HK-2 (cell line): Measurements from ENCODE around the gene CCDC116.
A peak's percentile ranks its signal among the peaks of the same experiment; 100 is the strongest.
"Not testable (repeated sequence)": the region's sequence is repeated elsewhere in the genome, so short reads cannot be mapped to it uniquely, and the experiment has no call there.

Source experiments
- DNase-seq: peaks from one replicate; pipeline ENCODE4 v3.0.0-alpha.2; 2018; ENCODE audit not compliant: unreplicated experiment

The CCDC116 gene

DNA sequence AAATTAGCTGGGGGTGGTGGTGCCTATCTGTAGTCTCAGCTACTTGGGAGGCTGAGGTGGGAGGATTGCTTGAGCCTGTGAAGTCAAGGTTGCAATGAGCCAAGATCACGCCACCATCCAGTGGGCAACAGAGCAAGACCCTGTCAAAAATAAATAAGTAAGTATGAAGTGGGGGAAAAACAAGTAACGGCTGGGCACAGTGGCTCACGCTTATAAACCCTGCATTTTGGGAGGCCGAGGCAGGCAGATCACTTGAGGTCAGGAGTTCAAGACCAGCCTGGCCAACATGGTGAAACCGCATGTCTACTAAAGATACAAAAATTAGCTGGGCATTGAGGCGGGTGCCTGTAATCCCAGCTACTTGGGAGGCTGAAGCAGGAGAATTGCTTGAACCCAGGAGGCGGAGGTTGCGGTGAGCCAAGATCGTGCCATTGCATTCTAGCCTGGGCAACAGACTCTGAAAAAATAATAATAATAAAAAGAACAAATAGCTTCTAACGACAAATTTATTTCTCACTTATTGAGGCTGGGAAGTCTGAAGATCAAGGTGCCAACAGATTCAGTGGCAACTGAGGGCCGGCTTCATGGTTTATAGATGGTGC lies 22.9 kb upstream of the CCDC116 start:
- DNase-seq = not testable (repeated sequence)

DNA sequence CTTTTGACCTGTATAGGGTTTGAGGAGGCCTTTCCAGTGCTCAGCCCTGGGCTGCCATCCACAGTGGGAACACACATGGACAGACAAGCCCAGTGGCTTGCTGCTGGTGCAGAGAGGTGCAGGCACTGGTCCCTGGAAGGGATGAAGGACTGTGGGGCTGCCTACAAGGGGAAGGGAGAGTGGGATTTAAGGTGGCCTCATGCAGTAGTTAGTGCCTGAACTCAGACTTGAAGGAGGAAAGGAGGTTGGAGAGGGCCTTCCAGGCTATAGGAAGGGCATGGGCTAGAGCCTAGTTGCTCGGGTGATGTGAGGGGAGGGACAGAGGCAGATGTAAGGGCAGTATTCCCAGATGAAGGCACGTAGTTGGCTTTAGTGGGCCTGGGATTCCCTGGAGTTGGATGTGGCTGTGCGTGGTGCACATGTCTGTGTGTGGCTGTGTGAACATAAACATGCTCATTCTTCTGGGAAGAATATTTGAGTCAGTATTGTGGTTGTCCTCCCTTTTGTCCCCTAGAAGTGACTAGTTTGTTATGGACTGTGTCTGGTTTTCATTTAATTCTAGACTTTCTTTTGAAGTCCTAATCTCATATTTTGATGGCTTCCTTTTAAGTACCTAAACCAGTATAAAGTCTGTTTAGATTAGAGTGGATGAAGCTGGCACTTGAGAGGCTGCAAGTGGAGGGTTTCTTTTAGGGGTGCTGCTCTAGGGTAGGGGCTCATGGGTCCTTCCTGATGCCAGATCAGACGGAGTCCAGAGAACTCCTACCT lies 21.2 kb upstream of the CCDC116 start:
- DNase-seq = no peak

DNA sequence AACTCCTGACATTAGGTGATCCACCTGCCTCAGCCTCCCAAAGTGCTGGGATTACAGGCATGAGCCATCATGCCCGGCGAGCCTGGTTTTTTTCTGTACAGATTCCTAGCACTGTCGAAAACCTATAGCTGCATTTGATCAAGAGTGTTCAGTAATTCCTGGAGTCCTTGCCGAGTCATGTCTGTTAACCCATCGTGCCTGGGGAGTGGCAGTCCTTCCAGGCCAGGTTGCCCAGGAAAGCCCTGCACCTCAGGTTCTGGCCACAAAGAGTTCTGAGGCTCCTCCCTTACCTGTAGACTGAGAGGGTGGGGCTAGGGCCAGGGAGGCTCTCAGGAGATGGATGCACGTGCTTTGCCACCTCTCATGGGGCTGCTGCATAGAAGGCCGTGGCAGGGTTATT lies 19.7 kb upstream of the CCDC116 start:
- no peak for DNase-seq

DNA sequence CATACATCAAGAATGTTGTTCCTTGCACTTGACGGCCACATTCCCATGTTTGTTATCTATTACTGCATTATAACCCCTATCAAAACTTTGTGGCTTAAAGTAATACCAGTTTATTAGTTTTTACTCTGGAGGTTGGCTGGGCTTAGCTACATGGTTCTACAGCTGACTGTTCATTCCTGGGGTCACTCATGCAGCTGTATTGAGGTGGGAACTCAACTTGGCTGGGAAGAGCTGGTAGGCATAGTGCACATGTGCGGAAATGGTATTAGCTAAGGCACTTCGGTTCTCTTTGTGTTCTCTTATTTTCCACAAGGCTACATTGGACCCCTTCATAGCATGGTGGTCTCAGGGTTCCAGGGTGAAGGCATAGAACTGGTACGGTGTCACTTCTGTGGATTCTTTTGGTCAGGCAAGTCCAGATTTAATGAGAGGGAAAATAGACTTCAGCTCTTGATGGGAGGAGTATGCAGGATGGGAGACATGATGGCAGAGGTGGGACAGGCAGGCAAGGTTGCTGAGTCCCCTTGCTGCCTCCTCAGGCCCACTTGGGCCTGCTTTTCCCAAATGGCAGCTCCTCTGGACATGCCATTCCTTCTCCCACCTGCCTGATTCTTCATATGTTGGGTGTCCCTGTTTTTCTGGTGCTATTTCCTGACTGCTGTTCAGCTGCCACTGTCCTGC lies 18.9 kb upstream of the CCDC116 start:
- DNase-seq = no peak

DNA sequence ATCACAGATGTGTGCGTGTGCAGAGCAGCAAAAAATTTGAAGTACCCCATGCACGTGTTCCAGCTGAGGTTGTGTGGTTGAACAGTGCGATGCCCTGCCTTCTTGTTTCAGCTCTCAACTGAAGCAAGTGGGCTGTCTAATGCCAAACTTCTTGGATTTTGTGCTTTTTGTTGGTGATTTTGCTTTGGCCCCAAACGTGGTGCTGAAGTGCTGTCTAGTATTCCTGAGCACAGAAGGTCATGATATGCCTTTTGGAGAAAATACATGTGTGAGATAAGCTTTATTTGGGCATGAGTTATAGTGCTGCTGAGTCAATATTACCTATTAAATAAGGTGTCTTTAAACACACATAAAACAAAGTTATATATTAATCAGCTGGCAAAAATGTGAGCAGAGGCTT lies 16.8 kb upstream of the CCDC116 start:
- no peak for DNase-seq

DNA sequence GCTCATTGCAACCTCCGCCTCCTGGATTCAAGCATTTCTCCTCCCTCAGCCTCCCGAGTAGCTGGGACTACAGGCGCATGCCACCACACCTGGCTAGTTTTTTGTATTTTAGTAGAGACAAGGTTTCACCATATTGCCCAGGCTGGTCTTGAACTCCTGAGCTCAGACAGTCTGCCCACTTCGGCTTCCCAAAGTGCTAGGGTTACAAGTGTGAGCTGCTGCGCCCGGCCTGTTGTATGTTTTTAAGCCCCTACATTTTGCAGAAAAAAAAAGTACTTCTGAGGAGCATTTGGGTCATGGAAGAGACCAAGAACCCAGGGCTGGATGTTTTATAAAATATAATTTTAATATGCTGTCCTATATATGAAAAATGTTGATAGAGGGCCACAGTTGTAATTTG lies 15.2 kb upstream of the CCDC116 start:
- not testable (repeated sequence) for DNase-seq

DNA sequence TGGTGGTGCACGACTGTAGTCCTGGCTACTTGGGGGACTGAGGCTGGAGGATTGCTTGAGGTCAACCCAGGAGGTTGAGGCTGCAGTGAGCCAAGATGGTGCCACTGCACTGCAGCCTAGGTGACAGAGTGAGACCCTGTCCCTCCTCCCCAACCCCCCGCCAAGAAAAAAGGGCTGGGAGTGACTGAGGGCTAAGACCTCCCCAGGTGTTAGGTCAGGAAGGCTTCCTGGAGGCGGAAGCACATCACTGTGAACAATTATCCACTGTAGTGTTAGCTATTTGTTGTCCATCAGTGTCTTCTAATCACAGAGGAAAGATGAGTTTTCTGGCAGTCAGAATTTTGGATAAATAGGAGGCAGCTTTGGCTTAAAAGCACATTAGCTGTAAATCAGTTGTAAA lies 11.5 kb upstream of the CCDC116 start:
- DNase-seq = no peak

DNA sequence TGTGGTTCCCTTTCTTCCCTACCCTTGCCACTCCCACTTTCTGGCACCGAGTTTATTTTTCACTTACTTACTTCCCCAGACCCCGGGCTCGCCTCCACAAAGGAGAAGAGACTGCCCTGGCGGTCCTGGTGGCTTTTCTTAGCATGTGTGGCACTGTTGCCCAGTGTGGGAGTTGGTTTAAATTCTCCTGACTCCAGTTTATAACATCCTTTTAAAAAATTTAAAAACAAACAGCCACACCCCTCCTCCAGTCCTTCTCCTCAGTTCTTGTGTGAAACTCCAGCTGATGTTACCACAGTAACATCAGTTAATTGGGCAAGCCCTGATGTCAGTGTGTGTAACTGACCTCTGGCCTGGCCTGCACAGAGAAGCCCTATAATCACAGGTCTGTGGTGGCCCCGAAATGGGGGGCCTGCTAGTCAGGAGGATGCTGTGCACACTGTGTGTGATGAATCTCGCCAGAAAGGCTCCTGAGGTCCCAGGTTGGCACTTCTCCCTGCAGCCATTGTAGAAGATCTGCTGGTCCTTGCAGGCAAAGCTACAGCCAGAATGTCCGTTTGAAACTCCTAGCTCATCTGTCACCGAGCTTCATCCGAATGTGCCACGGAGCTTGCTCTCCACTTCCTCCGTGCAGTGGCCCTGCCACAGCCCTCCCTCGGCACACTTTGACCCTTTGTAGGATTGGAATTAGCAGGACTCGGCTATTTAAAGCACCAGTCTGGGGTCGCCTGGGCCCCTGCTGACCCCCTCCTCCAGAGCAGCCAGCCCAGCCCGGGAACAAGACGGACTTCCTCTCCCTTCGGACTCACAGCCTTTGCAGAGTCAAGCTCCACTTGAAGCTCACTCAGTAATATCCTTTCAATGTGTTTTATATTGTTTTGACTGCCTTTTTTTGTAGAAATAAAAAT lies 10.3 kb upstream of the CCDC116 start:
- DNase-seq = no peak

DNA sequence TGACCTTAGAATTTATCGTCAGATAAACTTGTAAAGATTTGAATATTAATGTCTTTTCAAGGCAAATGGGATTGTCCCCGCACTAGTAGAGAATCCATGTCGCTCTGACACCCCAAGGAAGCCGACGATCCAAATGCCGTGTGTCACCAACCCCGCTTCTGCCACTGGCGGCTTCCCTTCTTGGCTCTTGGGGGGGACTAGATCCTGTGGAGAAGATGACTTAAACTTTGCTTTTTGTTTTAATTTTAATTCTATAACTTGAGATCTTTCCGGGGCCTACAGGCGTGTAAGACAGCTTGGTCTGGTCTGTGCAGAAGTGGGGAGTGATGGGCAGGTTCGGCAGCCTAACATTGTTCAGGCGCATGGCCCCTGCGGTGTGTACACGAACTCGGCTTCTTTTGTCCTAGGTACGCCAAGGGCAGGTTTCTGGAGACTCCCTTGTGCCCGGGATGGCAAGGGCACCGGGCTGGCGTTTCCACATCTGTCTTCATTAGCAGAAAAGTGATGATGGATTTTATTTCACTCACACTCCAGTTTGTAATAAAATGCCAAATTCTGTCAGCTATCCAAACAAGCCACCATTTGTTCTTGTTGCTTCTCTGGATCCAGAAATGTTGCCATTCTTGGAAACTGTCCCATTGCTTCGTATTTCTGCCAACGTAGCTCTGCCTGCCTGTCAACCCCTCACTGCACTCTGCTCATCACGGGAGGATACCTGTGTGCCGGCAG lies 9.5 kb upstream of the CCDC116 start:
- DNase-seq = no peak

DNA sequence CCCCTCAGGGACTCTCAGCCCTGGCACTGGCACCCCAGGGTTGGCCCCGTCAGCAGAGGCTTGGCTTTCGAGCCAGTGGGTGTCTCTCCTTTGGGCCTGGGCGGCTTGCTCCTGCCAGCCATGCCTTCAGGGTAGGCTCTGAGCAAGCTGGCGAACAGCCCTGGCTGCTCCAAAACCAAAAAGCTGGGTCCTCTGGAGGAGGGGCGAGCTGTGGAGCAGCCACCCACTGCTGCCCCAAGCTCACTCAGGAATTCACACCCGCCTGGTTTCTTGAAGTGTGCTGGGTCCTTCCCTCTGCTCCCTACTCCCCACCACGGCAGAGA lies 9.0 kb upstream of the CCDC116 start:
- DNase-seq = no peak

DNA sequence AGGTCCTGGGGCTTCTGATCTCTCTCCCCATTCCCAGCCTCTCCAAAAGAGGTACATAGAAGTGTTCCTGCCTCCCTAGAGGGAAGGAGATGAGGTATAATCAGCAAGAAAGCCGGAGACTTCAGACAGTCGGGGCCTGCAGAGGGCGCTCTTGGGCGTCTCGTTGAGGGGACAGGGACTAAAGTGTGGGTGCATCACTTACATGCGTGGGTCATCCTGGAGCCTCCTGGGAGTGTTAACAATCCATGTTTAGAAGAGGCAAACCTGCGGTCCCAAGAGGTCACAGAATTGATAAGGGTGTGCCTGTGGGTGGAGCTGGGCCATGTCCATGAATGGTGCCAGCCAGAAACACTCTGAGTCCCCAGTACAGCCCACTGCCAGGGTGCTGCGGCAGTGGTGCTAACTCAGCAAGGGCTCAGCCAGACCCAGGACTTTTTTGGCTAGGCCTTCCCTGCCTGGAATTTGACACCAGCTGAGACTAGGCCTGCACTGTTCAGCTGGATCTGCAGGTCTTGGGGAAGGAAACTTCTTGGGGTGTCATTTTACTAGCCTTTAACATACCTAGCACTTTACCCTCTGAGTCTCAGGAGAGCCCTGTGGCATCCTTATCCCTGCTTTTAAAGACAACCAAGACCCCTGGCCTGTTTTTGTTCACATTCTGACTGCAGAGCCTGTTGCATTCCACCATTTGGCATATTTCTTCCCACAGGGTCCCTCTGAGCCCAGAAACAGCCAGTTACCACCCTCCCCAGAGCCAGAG lies 8.3 kb upstream of the CCDC116 start:
- peak; percentile 40 for DNase-seq

DNA sequence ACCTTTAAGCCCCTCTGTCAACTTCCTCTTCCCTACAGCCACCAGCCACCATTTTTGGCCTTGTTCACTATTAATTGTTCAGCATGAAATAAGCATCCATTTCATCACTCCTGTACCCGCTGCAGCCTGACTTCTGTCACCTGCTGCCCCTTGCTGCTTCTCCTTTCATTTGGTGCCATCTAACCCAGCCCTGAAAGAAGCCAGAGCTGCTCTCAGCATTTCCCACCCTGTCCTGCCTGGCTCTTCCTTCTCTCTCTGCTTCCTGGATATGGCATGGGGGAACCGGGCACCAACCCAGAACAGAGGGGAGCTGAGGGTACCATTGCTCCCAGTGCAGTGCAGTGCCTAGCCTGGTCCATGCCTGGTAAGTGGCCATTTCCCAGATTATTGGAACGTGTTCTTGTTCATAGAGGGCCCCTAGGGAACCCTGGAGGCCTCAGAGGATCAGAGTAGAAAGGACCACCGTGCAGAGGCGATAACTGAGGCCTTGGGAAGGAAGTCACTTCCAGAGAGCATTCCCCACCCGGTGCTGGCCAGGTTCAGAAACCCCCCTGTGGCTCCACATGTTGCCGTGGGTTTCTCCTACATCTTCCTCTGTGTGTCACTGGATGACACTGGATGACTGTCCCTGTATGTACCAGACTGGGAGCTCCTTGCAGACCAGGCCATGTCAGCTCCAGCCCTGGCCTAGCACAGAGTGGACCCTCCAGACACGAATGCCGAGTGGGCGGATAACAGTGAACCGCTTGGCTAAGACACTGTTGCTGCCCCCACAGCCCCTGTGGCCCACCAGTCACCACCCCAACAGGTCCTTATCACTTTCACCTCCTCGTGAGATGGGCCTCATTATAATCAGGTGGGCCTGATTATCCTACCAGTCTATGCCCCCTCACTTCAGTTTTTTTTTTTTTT lies 7.4 kb upstream of the CCDC116 start:
- no peak for DNase-seq

DNA sequence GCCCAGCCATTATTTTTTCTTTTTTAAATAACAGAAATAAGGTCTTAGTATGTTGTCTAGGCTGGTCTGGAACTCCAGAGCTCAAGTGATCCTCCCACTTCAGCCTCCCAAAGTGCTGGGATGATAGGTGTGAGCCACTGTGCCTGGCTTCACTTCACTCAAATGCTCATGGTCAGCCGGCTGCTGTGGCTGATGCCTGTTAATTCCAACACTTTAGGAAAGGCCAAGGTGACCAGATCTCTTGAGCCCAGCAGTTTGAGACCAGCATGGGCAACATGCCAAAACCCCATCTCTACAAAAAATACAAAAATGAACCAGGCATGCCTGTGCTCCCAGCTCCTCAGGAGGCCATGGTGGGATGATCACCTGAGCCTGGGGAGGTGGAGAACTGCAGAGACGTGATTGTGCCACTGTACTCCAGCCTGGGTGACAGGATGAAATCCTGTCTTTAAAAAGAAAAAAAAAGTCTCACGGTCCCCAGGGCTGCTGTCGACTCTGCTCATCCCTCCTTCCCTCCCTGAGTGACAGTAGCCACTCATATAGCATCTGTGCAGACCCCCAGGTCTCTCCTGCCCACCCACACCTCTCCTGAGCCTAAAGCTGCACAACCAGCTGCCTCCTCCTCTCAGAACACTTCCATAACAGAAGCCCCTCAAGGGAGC lies 6.4 kb upstream of the CCDC116 start:
- DNase-seq = no peak

DNA sequence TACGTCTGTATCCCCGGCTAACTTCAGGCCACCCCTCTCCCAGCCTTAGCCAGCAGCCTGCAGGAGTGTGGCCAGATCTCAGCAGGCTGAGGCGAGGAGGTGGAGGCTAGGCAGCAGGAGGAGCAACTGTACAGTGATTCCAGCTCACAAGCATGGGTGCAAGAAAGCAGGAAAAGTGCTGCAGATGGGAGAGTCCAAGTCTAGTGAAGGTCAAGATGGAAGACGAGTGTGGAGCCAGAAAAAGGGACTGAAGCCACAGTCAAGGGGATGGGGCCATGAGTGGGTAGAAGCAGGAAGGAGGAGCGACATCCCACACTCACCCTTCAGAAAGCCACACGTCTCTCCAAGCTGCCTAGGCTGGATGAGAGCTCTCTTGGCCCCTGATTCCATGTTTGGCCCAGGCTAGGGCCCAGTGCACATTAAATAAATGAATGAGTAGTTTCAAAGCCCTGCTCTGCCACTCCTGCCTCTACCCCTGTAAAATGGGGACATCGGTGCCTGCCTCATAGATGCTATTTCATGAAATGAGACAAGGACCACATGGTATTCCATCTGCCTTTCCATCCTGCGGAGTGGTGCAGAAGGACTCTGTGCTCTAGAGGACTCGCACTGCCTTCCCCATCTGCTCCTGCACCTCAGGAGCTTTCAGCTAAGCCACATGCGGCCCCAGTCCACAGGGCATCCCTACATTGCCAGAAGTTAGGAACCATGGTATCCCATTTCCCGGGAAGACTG lies 5.7 kb upstream of the CCDC116 start:
- no peak for DNase-seq

DNA sequence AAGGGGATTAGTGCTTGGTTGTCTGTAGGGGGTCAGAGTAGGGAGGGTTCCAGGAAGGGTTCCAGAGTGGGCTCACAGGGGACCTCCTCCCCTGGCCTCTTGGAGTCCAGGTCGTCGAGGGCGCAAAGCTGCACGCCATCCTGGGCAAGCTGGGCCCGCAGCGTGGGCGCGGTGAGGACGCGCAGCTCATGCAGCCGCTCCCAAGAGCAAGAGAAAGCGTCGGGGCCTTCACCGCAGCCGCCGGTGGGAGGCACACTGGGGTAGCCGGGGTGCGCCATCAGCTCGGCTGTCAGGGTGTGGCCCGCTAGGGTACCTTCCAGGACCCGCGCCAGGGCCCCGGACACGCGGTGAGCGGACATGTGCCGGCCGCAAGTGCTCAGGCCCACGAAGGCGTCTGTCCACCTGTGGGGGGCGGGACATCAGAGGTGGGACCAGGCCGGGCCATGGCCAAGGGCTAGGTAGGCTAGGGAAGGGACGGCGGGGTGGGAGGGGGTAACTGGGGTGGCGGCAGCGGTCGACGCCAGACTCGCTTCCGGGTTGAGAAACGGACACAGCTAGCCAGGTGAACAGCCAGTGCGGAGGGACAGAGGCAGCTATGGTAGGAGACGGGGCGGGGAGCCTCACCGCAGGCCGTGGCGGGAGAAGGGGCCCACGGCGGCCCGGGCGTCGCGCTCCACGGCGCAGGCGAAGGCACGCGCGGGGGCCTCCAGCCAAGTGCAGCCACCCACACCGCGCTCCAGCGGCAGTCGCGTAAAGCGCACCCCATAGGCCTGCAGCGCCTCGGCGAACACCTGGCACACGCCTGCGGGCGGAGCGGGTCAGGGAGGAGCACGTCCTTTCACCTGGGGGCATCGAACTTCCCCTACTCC lies 3.9 kb upstream of the CCDC116 start:
- DNase-seq = no peak

DNA sequence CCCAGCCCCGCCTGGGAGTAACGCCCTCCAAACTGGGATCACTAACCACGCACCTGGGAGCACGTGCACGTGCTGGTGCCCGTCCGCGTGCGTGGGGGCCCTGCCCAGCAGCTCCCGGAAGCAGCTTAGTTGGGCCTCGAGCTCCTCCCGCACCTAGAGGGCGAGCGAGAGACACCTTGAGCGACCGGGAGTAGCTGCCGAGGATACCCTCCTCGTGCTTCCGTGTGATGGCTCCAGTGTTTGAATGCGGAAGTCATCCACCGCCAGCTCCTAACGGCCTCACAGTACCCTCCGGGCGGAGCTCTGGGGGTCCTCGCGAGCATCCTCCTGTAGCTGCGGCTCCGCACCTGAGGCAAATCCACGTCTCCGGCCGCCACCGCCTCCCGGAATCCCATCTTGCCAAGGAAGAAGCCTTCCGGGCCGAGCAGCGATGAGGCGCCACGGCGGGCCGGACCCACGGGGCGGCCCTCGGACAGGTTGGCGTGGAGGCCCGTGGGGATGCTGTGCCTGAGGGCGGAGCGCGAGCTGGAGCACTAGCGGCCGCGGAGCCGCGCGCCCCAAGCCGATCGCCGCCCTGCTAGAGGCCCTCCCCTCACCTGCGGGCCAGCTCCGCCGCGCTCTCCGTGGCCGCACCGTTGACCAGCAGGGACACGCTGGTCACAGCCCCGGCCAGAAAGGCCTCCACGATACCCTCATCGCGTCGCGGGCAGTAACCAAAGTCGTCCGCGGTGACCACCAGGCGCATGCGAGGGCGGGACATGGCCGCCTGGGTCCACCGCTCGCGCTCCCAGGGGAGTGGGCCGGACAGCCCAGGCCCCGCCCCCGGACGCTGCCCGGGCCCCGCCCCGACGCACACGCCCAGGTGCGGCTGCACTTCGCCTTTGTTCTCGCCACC lies 3.1 kb upstream of the CCDC116 start, which contains the start of gene YDJC:
Gene YDJC (minus strand): TSS at position 768 of the 895 bp plus-strand sequence. CDS start 8 bp downstream, at position 760.
- peak; percentile 92 for DNase-seq
